HEK293 (cell line): ENCODE measurements around the gene ZNHIT3.
A peak's percentile ranks its signal among the peaks of the same experiment; 100 is the strongest.

ENCODE experiments used
- BCL11A ChIP-seq: fragments of 450-650 bp; formaldehyde crosslinking; IDR thresholded peaks from 2 replicates; pipeline ENCODE4 v1.5.1; 2016; ENCODE audit warnings: low read depth, missing biosample characterization, missing genetic modification characterization
- GLIS2 ChIP-seq: fragments of 450-650 bp; formaldehyde crosslinking; IDR thresholded peaks from 2 replicates; pipeline ENCODE4 v1.5.1; 2016; ENCODE audit warnings: missing biosample characterization, missing genetic modification characterization
- KLF1 ChIP-seq: fragments of 450-650 bp; formaldehyde crosslinking; IDR thresholded peaks from 2 replicates; pipeline ENCODE4 v1.5.1; 2016; ENCODE audit warnings: missing biosample characterization, missing genetic modification characterization
- KLF7 ChIP-seq: fragments of 450-650 bp; formaldehyde crosslinking; IDR thresholded peaks from 2 replicates; pipeline ENCODE4 v1.5.1; 2016; ENCODE audit warnings: missing biosample characterization, missing genetic modification characterization, borderline replicate concordance
- KLF8 ChIP-seq: fragments of 450-650 bp; formaldehyde crosslinking; IDR thresholded peaks from 2 replicates; pipeline ENCODE4 v1.5.1; 2016; ENCODE audit warnings: missing biosample characterization, missing genetic modification characterization
- KLF9 ChIP-seq: fragments of 450-650 bp; formaldehyde crosslinking; IDR thresholded peaks from 2 replicates; pipeline ENCODE4 v1.5.1; 2016; ENCODE audit warnings: missing biosample characterization, missing genetic modification characterization, low read depth
- PRDM10 ChIP-seq: fragments of 450-650 bp; formaldehyde crosslinking; IDR thresholded peaks from 2 replicates; pipeline ENCODE4 v1.5.1; 2016; ENCODE audit warnings: missing biosample characterization, missing genetic modification characterization
- SP2 ChIP-seq: fragments of 450-650 bp; formaldehyde crosslinking; IDR thresholded peaks from 2 replicates; pipeline ENCODE4 v1.5.1; 2016; ENCODE audit warnings: missing biosample characterization, missing genetic modification characterization
- ZBTB1 ChIP-seq: fragments of 450-650 bp; formaldehyde crosslinking; IDR thresholded peaks from 2 replicates; pipeline ENCODE4 v1.5.1; 2016; ENCODE audit warnings: missing biosample characterization, missing genetic modification characterization
- ZBTB26 ChIP-seq: fragments of 450-650 bp; formaldehyde crosslinking; optimal IDR thresholded peaks from 2 replicates; pipeline ENCODE3; 2016; ENCODE audit warnings: missing biosample characterization, mild to moderate bottlenecking, missing genetic modification characterization
- ZFP41 ChIP-seq: fragments of 450-650 bp; formaldehyde crosslinking; IDR thresholded peaks from 2 replicates; pipeline ENCODE4 v1.5.1; 2016; ENCODE audit warnings: missing biosample characterization, missing genetic modification characterization, borderline replicate concordance
- ZIC2 ChIP-seq: fragments of 450-650 bp; formaldehyde crosslinking; IDR thresholded peaks from 2 replicates; pipeline ENCODE4 v1.5.1; 2016; ENCODE audit warnings: missing biosample characterization, missing genetic modification characterization
- ZNF24 ChIP-seq: fragments of 450-650 bp; formaldehyde crosslinking; IDR thresholded peaks from 2 replicates; pipeline ENCODE4 v1.5.1; 2016; ENCODE audit warnings: missing biosample characterization, missing genetic modification characterization
- ZNF600 ChIP-seq: fragments of 450-650 bp; formaldehyde crosslinking; IDR thresholded peaks from 2 replicates; pipeline ENCODE4 v1.5.1; 2016; ENCODE audit warnings: missing biosample characterization, missing genetic modification characterization
- ZNF624 ChIP-seq: fragments of 450-650 bp; formaldehyde crosslinking; IDR thresholded peaks from 2 replicates; pipeline ENCODE4 v1.5.1; 2017; ENCODE audit warnings: missing biosample characterization, missing genetic modification characterization
- ZNF701 ChIP-seq: fragments of 450-650 bp; formaldehyde crosslinking; IDR thresholded peaks from 2 replicates; pipeline ENCODE4 v1.5.1; 2016; ENCODE audit warnings: missing biosample characterization, missing genetic modification characterization
- ZNF776 ChIP-seq: fragments of 450-650 bp; formaldehyde crosslinking; IDR thresholded peaks from 2 replicates; pipeline ENCODE4 v1.5.0; 2017; ENCODE audit warnings: missing biosample characterization, missing genetic modification characterization, borderline replicate concordance
- ZNF830 ChIP-seq: fragments of 450-650 bp; IDR thresholded peaks from 2 replicates; pipeline ENCODE4 v1.5.0; 2018; ENCODE audit warnings: missing biosample characterization, missing genetic modification characterization, low read depth, mild to moderate bottlenecking, moderate library complexity

The ZNHIT3 gene

DNA sequence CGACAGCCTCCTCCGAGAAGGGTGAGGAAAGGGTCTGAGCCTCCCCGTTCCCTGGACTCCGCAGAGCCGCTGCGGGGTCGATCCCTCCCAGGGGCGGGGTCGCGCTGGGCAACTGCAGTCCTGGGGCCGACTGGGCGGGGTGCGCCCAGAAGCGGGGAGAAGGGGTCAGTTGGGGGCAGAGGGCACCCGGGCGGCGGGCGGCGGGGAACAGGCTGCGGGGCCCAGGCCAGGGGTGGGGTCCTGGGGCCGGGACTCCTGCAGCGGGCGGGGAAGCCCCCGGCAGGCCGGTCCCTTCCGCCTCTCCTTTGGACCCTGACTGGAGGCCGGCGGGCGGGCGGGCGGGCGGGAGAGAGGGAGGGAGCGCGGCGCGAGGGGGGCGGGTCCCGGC, 58.6 kb downstream of the ZNHIT3 start (continued):
- TF ChIP-seq ZBTB26 (tag by site-specific recombination) (peak; percentile 75), ZNF830 (tag by site-specific recombination) (no peak), ZNF24 (tag by site-specific recombination) (no peak), SP2 (tag by site-specific recombination) (0 out of 2 replicates have a peak, but pooled peaks have one; percentile 44), KLF8 (tag by site-specific recombination) (peak; percentile 23; the same call in 1 of the 2 replicates), ZFP41 (no peak), ZNF600 (tag by site-specific recombination) (no peak), KLF9 (peak; percentile 63; the same call in 1 of the 2 replicates), GLIS2 (0 out of 2 replicates have a peak, but pooled peaks have one; percentile 43), ZBTB1 (tag by site-specific recombination) (0 out of 2 replicates have a peak, but pooled peaks have one; percentile 24), PRDM10 (tag by site-specific recombination) (0 out of 2 replicates have a peak, but pooled peaks have one; percentile 7), ZNF624 (tag by site-specific recombination) (no peak), KLF1 (tag by site-specific recombination) (peak; percentile 62), ZNF776 (tag by site-specific recombination) (no peak), ZNF701 (tag by site-specific recombination) (no peak), KLF7 (tag by site-specific recombination) (0 out of 2 replicates have a peak, but pooled peaks have one; percentile 6), ZIC2 (tag by site-specific recombination) (peak; percentile 48), BCL11A (peak; percentile 76; the same call in 1 of the 2 replicates)
